Prostate gland (tissue), 2 donors: Measurements from ENCODE around the gene ALG6. TPM values are rescaled to one million over a fixed set of nuclear protein-coding genes. Genes with fewer than 3 reads are reported as not detected.

Experiments
- DNase-seq: peaks from one replicate; pipeline ENCODE4 v3.0.0-alpha.2; 2019; ENCODE audit warnings: low spot score
- H3K27ac ChIP-seq, 2 donors: fragments of 200-600 bp; sonication (generic); 2 replicates each; pipeline ENCODE4 v1.5.1; 2017 to 2019
- H3K27me3 ChIP-seq: fragments of 200-600 bp; sonication (generic); replicated peaks from 2 replicates; pipeline ENCODE4 v1.5.1; 2019; ENCODE audit not compliant: insufficient read depth
- H3K36me3 ChIP-seq, 2 donors: fragments of 200-600 bp; sonication (generic); 1 replicate in 1 of 2; 2 replicates in 1 of 2; pipeline versions ENCODE4 v1.5.1 to v1.8.1; 2017 to 2019
- H3K4me1 ChIP-seq: fragments of 200-600 bp; sonication (generic); replicated peaks from 2 replicates; pipeline ENCODE4 v1.5.1; 2019
- H3K4me3 ChIP-seq, 2 donors: fragments of 200-600 bp; sonication (generic); 2 replicates each; pipeline ENCODE4 v1.5.1; 2017 to 2019
- H3K9me3 ChIP-seq: fragments of 200-600 bp; sonication (generic); 2 replicates; pipeline ENCODE4 v1.5.1; 2017
- POLR2A ChIP-seq: fragments of 450-650 bp; IDR thresholded peaks from one replicate; pipeline ENCODE4 v1.6.1; 2016; ENCODE audit warnings: antibody characterized with exemption, mild to moderate bottlenecking
- POLR2AphosphoS5 ChIP-seq: sonication (generic); formaldehyde crosslinking; IDR thresholded peaks from one replicate; pipeline ENCODE4 v1.6.1; 2017; ENCODE audit warnings: antibody characterized with exemption
- WGBS: methylation state at CpG from one replicate; pipeline ENCODE4 v1.1.5; 2018; 5-methylcytosine and 5-hydroxymethylcytosine counted together
- intact Hi-C: fragments of 100-400 bp; cut with DNase I; formaldehyde crosslinking; loops from one replicate; pipeline ENCODE4 v1.14.2; 2022
- total RNA-seq, 2 donors: library from RNA; depleted of rRNA; stranded (reverse); fragments of >200 nt; gene quantifications; one replicate each; pipeline ENCODE4 v1.1.0, GENCODE V29; 2016
- TF ChIP-seq, protein P1 (sequence below), 4 experiments: fragments of 200-600 bp in 2 of 4; fragments of 450-650 bp in 2 of 4; sonication (generic) in 2 of 4; IDR thresholded peaks; 1 replicate in 3 of 4; 2 replicates in 1 of 4; pipeline ENCODE4 v1.5.1; 2016 to 2019; ENCODE audit warnings: antibody characterized with exemption in 4 of 4, mild to moderate bottlenecking in 2 of 4, moderate library complexity in 2 of 4

The ALG6 gene
- total RNA-seq, 2 donors from 2014 or later: 10.2 to 17.6 TPM

DNA sequence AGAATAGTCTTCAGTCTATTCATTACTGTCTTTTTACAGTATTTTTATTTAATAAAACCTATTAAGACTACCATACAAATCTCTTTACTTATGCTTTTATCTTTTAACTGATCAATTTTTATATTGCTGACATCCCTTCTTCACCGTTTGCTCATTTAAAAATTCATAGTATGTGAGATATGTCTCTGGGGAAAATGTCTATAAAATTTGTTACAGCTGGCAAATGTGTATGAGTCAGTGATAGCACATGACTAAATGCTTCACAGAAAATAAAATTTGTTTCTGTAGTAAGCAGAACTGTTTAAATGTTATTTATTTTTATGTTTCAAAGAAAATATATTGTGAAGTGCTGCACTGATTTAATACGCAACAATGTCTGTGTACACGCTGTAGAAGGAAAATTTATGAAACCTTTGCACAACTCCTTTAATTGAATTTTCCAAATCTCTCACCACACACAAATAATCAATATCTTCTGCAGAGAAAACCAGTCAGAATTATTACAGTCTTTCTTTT lies 81.4 kb downstream of the ALG6 start:
- H3K27ac ChIP-seq: no peak overlapping the region
- 80% methylated on average over 3 of the region's 3 CpGs for WGBS
- intact Hi-C loops: no loop called here
- TF ChIP-seq, protein P1, sequence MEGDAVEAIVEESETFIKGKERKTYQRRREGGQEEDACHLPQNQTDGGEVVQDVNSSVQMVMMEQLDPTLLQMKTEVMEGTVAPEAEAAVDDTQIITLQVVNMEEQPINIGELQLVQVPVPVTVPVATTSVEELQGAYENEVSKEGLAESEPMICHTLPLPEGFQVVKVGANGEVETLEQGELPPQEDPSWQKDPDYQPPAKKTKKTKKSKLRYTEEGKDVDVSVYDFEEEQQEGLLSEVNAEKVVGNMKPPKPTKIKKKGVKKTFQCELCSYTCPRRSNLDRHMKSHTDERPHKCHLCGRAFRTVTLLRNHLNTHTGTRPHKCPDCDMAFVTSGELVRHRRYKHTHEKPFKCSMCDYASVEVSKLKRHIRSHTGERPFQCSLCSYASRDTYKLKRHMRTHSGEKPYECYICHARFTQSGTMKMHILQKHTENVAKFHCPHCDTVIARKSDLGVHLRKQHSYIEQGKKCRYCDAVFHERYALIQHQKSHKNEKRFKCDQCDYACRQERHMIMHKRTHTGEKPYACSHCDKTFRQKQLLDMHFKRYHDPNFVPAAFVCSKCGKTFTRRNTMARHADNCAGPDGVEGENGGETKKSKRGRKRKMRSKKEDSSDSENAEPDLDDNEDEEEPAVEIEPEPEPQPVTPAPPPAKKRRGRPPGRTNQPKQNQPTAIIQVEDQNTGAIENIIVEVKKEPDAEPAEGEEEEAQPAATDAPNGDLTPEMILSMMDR (IDR thresholded peaks at IDR 0.05): no peak
- TF ChIP-seq POLR2A (no peak), POLR2AphosphoS5 (no peak)
- no peaks in the 10 kb centered on the region for H3K36me3 ChIP-seq
- H3K4me3 ChIP-seq: no peak overlapping the region
- H3K27me3 ChIP-seq: no peaks in the 10 kb centered on the region
- H3K9me3 ChIP-seq: no peaks in the 10 kb centered on the region
- DNase-seq: no peak
- no peaks in the 10 kb centered on the region for H3K4me1 ChIP-seq

DNA sequence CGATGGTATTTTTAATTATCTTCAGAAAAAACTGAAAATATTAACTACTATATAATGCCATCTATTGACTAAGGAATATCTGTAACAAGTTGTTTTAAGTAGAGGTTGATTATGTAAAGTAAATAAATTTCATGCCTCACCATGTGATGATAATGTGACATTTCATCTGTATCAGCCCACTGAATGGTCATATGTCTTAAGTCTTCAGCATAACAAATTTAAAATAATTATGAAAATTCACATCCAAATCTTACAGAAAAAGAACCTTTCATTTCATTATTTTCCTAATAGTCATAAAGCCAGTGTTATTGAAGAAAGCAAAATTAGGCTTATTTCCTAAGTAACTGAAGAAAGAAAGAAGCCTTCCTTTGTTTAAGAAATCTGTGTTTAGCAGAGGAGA lies 83.0 kb downstream of the ALG6 start:
- H3K27ac ChIP-seq: no peak overlapping the region
- H3K4me1 ChIP-seq: no peaks in the 10 kb centered on the region
- H3K27me3 ChIP-seq: no peaks in the 10 kb centered on the region
- H3K9me3 ChIP-seq: no peaks in the 10 kb centered on the region
- no peak for DNase-seq
- H3K4me3 ChIP-seq: no peak overlapping the region
- intact Hi-C loops: no loop called here
- no peaks in the 10 kb centered on the region for H3K36me3 ChIP-seq
- WGBS: 64% methylated on average over 1 of the region's 1 CpG
- TF ChIP-seq, protein P1 (IDR thresholded peaks at IDR 0.05): no peak
- TF ChIP-seq POLR2AphosphoS5 (no peak), POLR2A (no peak)

DNA sequence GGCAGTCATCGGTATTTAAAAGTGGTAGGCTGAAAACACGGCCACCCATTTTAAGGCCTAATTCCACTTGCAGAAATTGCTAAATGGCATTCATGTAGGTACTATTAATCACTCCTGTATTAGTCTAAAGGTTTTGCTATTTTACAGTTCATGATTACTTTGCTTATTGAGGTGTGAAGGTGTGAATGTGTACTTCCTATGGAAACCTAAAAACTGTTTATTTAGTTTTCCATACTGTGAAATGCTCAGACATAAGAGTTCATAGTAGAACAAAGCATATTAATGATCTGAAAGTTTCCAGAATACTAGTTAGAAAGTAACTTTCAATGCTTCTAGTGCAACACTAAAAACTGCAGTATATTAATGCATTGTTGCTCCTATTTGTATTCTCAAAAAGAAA lies 85.8 kb downstream of the ALG6 start:
- Histone ChIP-seq H3K4me1 (no peaks in the 10 kb centered on the region), H3K36me3 (no peaks in the 10 kb centered on the region), H3K9me3 (no peaks in the 10 kb centered on the region), H3K4me3 (no peak overlapping the region), H3K27ac (no peak overlapping the region), H3K27me3 (no peaks in the 10 kb centered on the region)
- intact Hi-C loops: no loop called here
- TF ChIP-seq POLR2A: no peak
- no peak for TF ChIP-seq POLR2AphosphoS5
- TF ChIP-seq, protein P1 (IDR thresholded peaks at IDR 0.05): no peak
- DNase-seq: no peak
- WGBS: 97% methylated on average over 2 of the region's 2 CpGs

DNA sequence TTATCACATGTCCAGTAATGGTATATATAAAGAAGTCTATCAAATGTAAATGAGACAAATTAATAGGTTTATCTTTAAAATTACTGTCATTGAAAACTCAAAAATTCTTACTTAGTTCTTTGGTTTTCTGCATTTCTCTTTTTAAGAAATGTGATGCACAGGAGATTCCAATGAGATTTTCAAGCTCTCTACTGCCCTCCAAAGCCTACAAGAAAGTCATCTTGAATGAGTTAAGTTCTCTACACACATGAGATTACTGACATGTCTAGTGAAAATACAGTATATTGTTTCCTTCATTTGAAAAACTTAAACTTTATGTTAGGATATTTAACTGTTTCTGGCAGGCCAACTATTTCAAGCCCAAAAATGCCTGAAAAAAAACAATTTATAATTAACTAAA lies 86.8 kb downstream of the ALG6 start:
- no peak for DNase-seq
- Histone ChIP-seq H3K27me3 (no peaks in the 10 kb centered on the region), H3K4me3 (no peak overlapping the region), H3K9me3 (no peaks in the 10 kb centered on the region), H3K36me3 (no peaks in the 10 kb centered on the region), H3K4me1 (no peaks in the 10 kb centered on the region), H3K27ac (no peak overlapping the region)
- TF ChIP-seq, protein P1 (IDR thresholded peaks at IDR 0.05): no peak
- TF ChIP-seq POLR2AphosphoS5 (no peak), POLR2A (no peak)
- intact Hi-C loops: no loop called here

DNA sequence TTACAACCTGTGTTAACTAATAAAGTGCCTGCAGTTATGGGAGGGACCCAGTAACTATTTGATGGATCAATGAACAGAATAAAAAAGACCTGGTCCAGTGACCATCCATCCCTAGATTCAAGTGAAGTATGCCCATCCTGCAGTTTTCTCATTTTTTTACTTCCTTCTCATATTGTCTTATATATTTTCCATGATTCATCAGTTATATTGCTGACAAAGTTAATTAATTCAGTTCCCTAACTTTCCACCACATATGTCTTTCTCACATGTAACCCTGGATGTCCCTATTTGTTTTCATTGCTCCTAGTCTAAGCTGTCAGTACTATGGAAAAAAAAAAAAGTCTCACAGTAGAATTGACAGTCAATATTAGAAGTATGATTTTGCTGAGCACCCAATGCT lies 91.3 kb downstream of the ALG6 start:
- TF ChIP-seq, protein P1 (IDR thresholded peaks at IDR 0.05): no peak
- TF ChIP-seq POLR2AphosphoS5 (no peak), POLR2A (no peak)
- no peak overlapping the region for H3K4me3 ChIP-seq
- no peaks in the 10 kb centered on the region for H3K4me1 ChIP-seq
- H3K9me3 ChIP-seq: no peaks in the 10 kb centered on the region
- H3K27me3 ChIP-seq: no peaks in the 10 kb centered on the region
- H3K27ac ChIP-seq: no peak overlapping the region
- no peaks in the 10 kb centered on the region for H3K36me3 ChIP-seq
- intact Hi-C loops: no loop called here
- no peak for DNase-seq
